ENCODE results near the gene HECW1. TPM values are rescaled to one million over a fixed set of nuclear protein-coding genes. Genes with fewer than 3 reads are reported as not detected.

Gene HECW1
- total and polyA plus RNA-seq, 2 of the 13 experiments (the other 11 are each of a cell fraction or from before 2014, with no cell fraction given) = not detected

GRCh38 chr7:43204081-43204480 lies 91.6 kb downstream of the HECW1 start (continued):
- TF ChIP-seq, protein P1, sequence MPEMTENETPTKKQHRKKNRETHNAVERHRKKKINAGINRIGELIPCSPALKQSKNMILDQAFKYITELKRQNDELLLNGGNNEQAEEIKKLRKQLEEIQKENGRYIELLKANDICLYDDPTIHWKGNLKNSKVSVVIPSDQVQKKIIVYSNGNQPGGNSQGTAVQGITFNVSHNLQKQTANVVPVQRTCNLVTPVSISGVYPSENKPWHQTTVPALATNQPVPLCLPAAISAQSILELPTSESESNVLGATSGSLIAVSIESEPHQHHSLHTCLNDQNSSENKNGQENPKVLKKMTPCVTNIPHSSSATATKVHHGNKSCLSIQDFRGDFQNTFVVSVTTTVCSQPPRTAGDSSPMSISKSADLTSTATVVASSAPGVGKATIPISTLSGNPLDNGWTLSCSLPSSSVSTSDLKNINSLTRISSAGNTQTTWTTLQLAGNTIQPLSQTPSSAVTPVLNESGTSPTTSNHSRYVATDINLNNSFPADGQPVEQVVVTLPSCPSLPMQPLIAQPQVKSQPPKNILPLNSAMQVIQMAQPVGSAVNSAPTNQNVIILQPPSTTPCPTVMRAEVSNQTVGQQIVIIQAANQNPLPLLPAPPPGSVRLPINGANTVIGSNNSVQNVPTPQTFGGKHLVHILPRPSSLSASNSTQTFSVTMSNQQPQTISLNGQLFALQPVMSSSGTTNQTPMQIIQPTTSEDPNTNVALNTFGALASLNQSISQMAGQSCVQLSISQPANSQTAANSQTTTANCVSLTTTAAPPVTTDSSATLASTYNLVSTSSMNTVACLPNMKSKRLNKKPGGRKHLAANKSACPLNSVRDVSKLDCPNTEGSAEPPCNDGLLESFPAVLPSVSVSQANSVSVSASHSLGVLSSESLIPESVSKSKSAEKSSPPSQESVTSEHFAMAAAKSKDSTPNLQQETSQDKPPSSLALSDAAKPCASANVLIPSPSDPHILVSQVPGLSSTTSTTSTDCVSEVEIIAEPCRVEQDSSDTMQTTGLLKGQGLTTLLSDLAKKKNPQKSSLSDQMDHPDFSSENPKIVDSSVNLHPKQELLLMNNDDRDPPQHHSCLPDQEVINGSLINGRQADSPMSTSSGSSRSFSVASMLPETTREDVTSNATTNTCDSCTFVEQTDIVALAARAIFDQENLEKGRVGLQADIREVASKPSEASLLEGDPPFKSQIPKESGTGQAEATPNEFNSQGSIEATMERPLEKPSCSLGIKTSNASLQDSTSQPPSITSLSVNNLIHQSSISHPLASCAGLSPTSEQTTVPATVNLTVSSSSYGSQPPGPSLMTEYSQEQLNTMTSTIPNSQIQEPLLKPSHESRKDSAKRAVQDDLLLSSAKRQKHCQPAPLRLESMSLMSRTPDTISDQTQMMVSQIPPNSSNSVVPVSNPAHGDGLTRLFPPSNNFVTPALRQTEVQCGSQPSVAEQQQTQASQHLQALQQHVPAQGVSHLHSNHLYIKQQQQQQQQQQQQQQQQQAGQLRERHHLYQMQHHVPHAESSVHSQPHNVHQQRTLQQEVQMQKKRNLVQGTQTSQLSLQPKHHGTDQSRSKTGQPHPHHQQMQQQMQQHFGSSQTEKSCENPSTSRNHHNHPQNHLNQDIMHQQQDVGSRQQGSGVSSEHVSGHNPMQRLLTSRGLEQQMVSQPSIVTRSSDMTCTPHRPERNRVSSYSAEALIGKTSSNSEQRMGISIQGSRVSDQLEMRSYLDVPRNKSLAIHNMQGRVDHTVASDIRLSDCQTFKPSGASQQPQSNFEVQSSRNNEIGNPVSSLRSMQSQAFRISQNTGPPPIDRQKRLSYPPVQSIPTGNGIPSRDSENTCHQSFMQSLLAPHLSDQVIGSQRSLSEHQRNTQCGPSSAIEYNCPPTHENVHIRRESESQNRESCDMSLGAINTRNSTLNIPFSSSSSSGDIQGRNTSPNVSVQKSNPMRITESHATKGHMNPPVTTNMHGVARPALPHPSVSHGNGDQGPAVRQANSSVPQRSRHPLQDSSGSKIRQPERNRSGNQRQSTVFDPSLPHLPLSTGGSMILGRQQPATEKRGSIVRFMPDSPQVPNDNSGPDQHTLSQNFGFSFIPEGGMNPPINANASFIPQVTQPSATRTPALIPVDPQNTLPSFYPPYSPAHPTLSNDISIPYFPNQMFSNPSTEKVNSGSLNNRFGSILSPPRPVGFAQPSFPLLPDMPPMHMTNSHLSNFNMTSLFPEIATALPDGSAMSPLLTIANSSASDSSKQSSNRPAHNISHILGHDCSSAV (CRISPR knock-in tag; IDR thresholded peaks at IDR 0.05; ENCODE audit: borderline replicate concordance) = no peak
- TF ChIP-seq, protein P2, sequence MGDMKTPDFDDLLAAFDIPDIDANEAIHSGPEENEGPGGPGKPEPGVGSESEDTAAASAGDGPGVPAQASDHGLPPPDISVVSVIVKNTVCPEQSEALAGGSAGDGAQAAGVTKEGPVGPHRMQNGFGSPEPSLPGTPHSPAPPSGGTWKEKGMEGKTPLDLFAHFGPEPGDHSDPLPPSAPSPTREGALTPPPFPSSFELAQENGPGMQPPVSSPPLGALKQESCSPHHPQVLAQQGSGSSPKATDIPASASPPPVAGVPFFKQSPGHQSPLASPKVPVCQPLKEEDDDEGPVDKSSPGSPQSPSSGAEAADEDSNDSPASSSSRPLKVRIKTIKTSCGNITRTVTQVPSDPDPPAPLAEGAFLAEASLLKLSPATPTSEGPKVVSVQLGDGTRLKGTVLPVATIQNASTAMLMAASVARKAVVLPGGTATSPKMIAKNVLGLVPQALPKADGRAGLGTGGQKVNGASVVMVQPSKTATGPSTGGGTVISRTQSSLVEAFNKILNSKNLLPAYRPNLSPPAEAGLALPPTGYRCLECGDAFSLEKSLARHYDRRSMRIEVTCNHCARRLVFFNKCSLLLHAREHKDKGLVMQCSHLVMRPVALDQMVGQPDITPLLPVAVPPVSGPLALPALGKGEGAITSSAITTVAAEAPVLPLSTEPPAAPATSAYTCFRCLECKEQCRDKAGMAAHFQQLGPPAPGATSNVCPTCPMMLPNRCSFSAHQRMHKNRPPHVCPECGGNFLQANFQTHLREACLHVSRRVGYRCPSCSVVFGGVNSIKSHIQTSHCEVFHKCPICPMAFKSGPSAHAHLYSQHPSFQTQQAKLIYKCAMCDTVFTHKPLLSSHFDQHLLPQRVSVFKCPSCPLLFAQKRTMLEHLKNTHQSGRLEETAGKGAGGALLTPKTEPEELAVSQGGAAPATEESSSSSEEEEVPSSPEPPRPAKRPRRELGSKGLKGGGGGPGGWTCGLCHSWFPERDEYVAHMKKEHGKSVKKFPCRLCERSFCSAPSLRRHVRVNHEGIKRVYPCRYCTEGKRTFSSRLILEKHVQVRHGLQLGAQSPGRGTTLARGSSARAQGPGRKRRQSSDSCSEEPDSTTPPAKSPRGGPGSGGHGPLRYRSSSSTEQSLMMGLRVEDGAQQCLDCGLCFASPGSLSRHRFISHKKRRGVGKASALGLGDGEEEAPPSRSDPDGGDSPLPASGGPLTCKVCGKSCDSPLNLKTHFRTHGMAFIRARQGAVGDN (CRISPR knock-in tag; IDR thresholded peaks at IDR 0.05) = no peak
- TF ChIP-seq ZBTB7B (CRISPR knock-in tag; IDR thresholded peaks at IDR 0.05) (no peak), ZNF598 (CRISPR knock-in tag; IDR thresholded peaks at IDR 0.05; ENCODE audit: borderline replicate concordance) (no peak), RORA (CRISPR knock-in tag; IDR thresholded peaks at IDR 0.05) (no peak), ZNF331 (CRISPR knock-in tag; IDR thresholded peaks at IDR 0.05) (no peak)

All from HepG2 (cell line).